HepG2 (cell line): ENCODE results near the gene CCNL1. TPM values are rescaled to one million over a fixed set of nuclear protein-coding genes. Genes with fewer than 3 reads are reported as not detected.

ENCODE experiments used
- ATAC-seq: fragments of 200-7000 bp; cut with Tn5 transposase; 3 replicates; pipeline ENCODE4 v1.9.1; 2020; ENCODE audit warnings: mild to moderate bottlenecking, moderate library complexity
- BruUV-seq: library from RNA; stranded (reverse); fragments of 400-500 nt; replicated peaks from 2 replicates; lab custom pipeline; 2021; lab: Mats Ljungman, UMichigan
- CTCF ChIA-PET: fragments of 300-600 bp; formaldehyde crosslinking; extraction: SDS; loops from one replicate; lab custom pipeline; 2021; ENCODE audit warnings: low total read pairs, inconsistent platforms, low intra/inter-chr PET ratio; lab: Yijun Ruan, JAX
- POLR2A ChIA-PET: fragments of 350-600 bp; sonication (Branson Sonifier 250); formaldehyde crosslinking; loops from one replicate; lab custom pipeline; 2020; ENCODE audit warnings: antibody characterized with exemption, inconsistent platforms; lab: Yijun Ruan, JAX
- DNase-seq: peaks from one replicate; pipeline ENCODE4 v3.0.0-alpha.2; 2015; ENCODE audit warnings: low spot score
- FAIRE-seq: peaks from 3 replicates; lab custom pipeline; 2011; peaks lifted over from hg19 to GRCh38; lab: Jason Lieb, UNC
- H2AFZ ChIP-seq: one replicate; pipeline ENCODE4 v1.6.1; 2011; ENCODE audit warnings: low read length, inconsistent platforms
- H3K27ac ChIP-seq: fragments of 300-600 bp; 3 replicates; pipeline ENCODE4 v1.8.0; 2011; ENCODE audit warnings: mixed run types, mild to moderate bottlenecking, mixed read lengths, low read length, inconsistent platforms; ENCODE audit not compliant: insufficient read depth; ENCODE audit errors: extremely low read length
- H3K27me3 ChIP-seq, 2 experiments: fragments of 200-600 bp in 1 of 2; 2 replicates in 1 of 2; 3 replicates in 1 of 2; pipeline versions ENCODE4 v1.6.0 to v1.8.0; 2011; ENCODE audit warnings: low read length in 2 of 2, mild to moderate bottlenecking in 2 of 2, moderate library complexity in 2 of 2, inconsistent platforms in 1 of 2; ENCODE audit not compliant: insufficient read depth in 2 of 2, control insufficient read depth in 1 of 2
- H3K36me3 ChIP-seq, 2 experiments: fragments of 200-600 bp in 1 of 2; replicated peaks in 1 of 2; 2 replicates in 1 of 2; 3 replicates in 1 of 2; pipeline versions ENCODE4 v1.5.1 to v1.8.0; 2011; ENCODE audit warnings: low read length in 2 of 2, inconsistent platforms in 1 of 2; ENCODE audit not compliant: insufficient read depth in 2 of 2, control insufficient read depth in 1 of 2
- H3K4me1 ChIP-seq: 2 replicates; pipeline ENCODE4 v1.5.1; 2012; ENCODE audit warnings: low read length, inconsistent platforms; ENCODE audit not compliant: insufficient read depth
- H3K4me2 ChIP-seq: 2 replicates; pipeline ENCODE4 v1.6.0; 2011; ENCODE audit warnings: low read depth, low read length, inconsistent platforms
- H3K4me3 ChIP-seq, 3 experiments: fragments of 200-600 bp in 1 of 3; sonication (generic), shearing (Covaris generic) in 1 of 3; replicated peaks in 1 of 3; 2 replicates each; pipeline ENCODE4 v1.5.1; 2011 to 2016; ENCODE audit warnings: low read length in 3 of 3, inconsistent platforms in 2 of 3, low read depth in 2 of 3, mild to moderate bottlenecking in 2 of 3, control low read depth in 1 of 3, mixed read lengths in 1 of 3; ENCODE audit not compliant: insufficient read depth in 1 of 3
- H3K79me2 ChIP-seq: one replicate; pipeline ENCODE4 v1.6.1; 2011; ENCODE audit warnings: low read length, inconsistent platforms; ENCODE audit not compliant: insufficient read depth
- H3K9ac ChIP-seq: 2 replicates; pipeline ENCODE4 v1.6.0; 2011; ENCODE audit warnings: mild to moderate bottlenecking, low read depth, low read length, inconsistent platforms; ENCODE audit not compliant: insufficient read depth
- H3K9me3 ChIP-seq: 2 replicates; pipeline ENCODE4 v1.5.1; 2012; ENCODE audit warnings: mild to moderate bottlenecking, low read length
- H4K20me1 ChIP-seq: 2 replicates; pipeline ENCODE4 v1.6.0; 2011; ENCODE audit warnings: inconsistent platforms, mild to moderate bottlenecking, low read length, moderate library complexity; ENCODE audit not compliant: insufficient read depth
- AGO2 ChIP-seq: fragments of 200-400 bp; formaldehyde crosslinking; optimal IDR thresholded peaks from 2 replicates; pipeline ENCODE3; 2017; ENCODE audit warnings: mild to moderate bottlenecking, low read depth, low read length, moderate library complexity
- ATF7-NPFF ChIP-seq: sonication (generic); formaldehyde crosslinking; IDR thresholded peaks from 2 replicates; pipeline ENCODE4 v1.8.1; 2023; ENCODE audit warnings: mild to moderate bottlenecking, low read depth, missing genetic modification reagents, moderate library complexity
- DRAP1 ChIP-seq: IDR thresholded peaks from 2 replicates; pipeline ENCODE4 v1.6.1; 2016; ENCODE audit warnings: missing genetic modification reagents, missing compliant biosample characterization
- GPN1 ChIP-seq: sonication (generic); formaldehyde crosslinking; IDR thresholded peaks from 2 replicates; pipeline ENCODE4 v1.5.1; 2020; ENCODE audit warnings: missing genetic modification reagents, borderline replicate concordance
- HNRNPK ChIP-seq: fragments of 200-400 bp; formaldehyde crosslinking; IDR thresholded peaks from 2 replicates; pipeline ENCODE4 v1.6.1; 2018; ENCODE audit warnings: low read length, low read depth, moderate library complexity, mild to moderate bottlenecking; ENCODE audit not compliant: poor library complexity, severe bottlenecking
- MAFG ChIP-seq: sonication (generic); formaldehyde crosslinking; IDR thresholded peaks from 2 replicates; pipeline ENCODE4 v1.5.1; 2020; ENCODE audit warnings: mild to moderate bottlenecking, missing genetic modification reagents
- REL ChIP-seq: sonication (generic); formaldehyde crosslinking; conservative IDR thresholded peaks from 2 replicates; pipeline ENCODE4 v1.8.0; 2022; ENCODE audit warnings: mild to moderate bottlenecking, missing genetic modification reagents, moderate library complexity
- SIN3B ChIP-seq: fragments of 150-350 bp; IDR thresholded peaks from 2 replicates; pipeline ENCODE4 v1.6.1; 2014; ENCODE audit warnings: low read length
- SP2 ChIP-seq: sonication (generic); formaldehyde crosslinking; IDR thresholded peaks from 2 replicates; pipeline ENCODE4 v1.5.1; 2020; ENCODE audit warnings: mild to moderate bottlenecking, missing genetic modification reagents
- ZNF263 ChIP-seq: sonication (generic); formaldehyde crosslinking; IDR thresholded peaks from 2 replicates; pipeline ENCODE4 v1.4.0; 2020; ENCODE audit warnings: missing genetic modification reagents
- ZNF652 ChIP-seq: IDR thresholded peaks from 2 replicates; pipeline ENCODE4 v1.6.1; 2016; ENCODE audit warnings: low read depth, borderline replicate concordance
- WGBS: methylation state at CpG from one replicate; pipeline ENCODE4 v1.1.6; 2017; ENCODE audit warnings: low lambda C conversion rate; 5-methylcytosine and 5-hydroxymethylcytosine counted together
- in situ Hi-C: cut with HindIII; loops from 2 replicates; pipeline ENCODE4 v1.10.0; 2017; ENCODE audit warnings: low pct_unique_long_range_greater_than_20kb; ENCODE audit not compliant: extremely low pct_ligation_motif_present
- intact Hi-C: fragments of 100-400 bp; cut with micrococcal nuclease; formaldehyde crosslinking; loops from one replicate; pipeline ENCODE4 v1.10.0; 2022; ENCODE audit not compliant: unreplicated experiment
- polyA plus RNA-seq, 8 experiments: library from polyadenylated mRNA; depleted of rRNA in 3 of 8; stranded (reverse) in 7 of 8; unstranded in 1 of 8; fragments of >200 nt; fragmentation: Illumina TruSeq in 4 of 8; extraction: Trizol in 4 of 8; gene quantifications; 2 replicates each; pipeline versions ENCODE4 v1.2.1 to v1.2.3, GENCODE V29; 2011 to 2016; ENCODE audit warnings: low read depth in 4 of 8, missing spikeins in 1 of 8, mixed read lengths in 1 of 8; ENCODE audit not compliant: insufficient read depth in 1 of 8
- total RNA-seq, 5 experiments: library from RNA; depleted of rRNA; stranded (reverse); fragments of >200 nt; fragmentation: Illumina TruSeq; extraction: Trizol; gene quantifications; 2 replicates each; pipeline ENCODE4 v1.2.3, GENCODE V29; 2016; ENCODE audit warnings: low read depth in 1 of 5

CCNL1 gene
- total and polyA plus RNA-seq, 2 of the 13 experiments (the other 11 are each of a cell fraction or from before 2014, with no cell fraction given): 151 to 303 TPM

- BruUV-seq: no TSS peak
- no peaks in the 10 kb centered on the region for H3K9me3 ChIP-seq
- H3K36me3 ChIP-seq: no peaks in the 10 kb centered on the region
- H4K20me1 ChIP-seq: no peaks in the 10 kb centered on the region
- peaks cover 35% of the 10 kb centered on the region for H3K4me1 ChIP-seq
- peak overlapping the region; percentile 85 for H3K27ac ChIP-seq
- peak overlapping the region; percentile 81 for H3K9ac ChIP-seq
- intact Hi-C loops: loop anchor here (1.0 kb wide), 2 partner anchors 16 to 25 kb away; partner anchors contain the start of gene CCNL1
- peak; percentile 60 for ATAC-seq
- WGBS: 8% methylated on average over 12 of the region's 12 CpGs
- no peak overlapping the region for H2AFZ ChIP-seq
- peaks cover 10% of the 10 kb centered on the region for H3K79me2 ChIP-seq
- ChIA-PET CTCF (no interaction called here), POLR2A (interaction anchor here (0.7 to 7.5 kb wide), 15 partner anchors 13 to 641 kb away, joined by 3 to 484 read pairs (median 8); partner anchors contain the start of genes CCNL1, SSR3 and TIPARP)
- TF ChIP-seq ATF7-NPFF (no peak), REL (CRISPR knock-in tag) (no peak), SIN3B (0 out of 2 replicates have a peak, but pooled peaks have one; percentile 12), GPN1 (CRISPR knock-in tag) (no peak), SP2 (CRISPR knock-in tag) (no peak), ZNF263 (CRISPR knock-in tag) (peak; percentile 64), MAFG (CRISPR knock-in tag) (no peak), HNRNPK (peak; percentile 52), ZNF652 (peak; percentile 9; the same call in 1 of the 2 replicates), AGO2 (peak; percentile 30), DRAP1 (CRISPR knock-in tag) (no peak)
- in situ Hi-C loops: no loop called here
- peak overlapping the region; percentile 84 for H3K4me2 ChIP-seq
- no peak for DNase-seq
- no peaks in the 10 kb centered on the region; a peak in 1 of 5 replicates for H3K27me3 ChIP-seq
- FAIRE-seq: peak; percentile 46
- H3K4me3 ChIP-seq: peak overlapping the region; percentile 74 to 88 (median 74)
Measured at GRCh38 chr3:157175691-157176507, 16.0 kb upstream of the CCNL1 start.
